DMS79 (cell line): Measurements from ENCODE around the gene TPRA1.

Source experiments
- DNase-seq: peaks from one replicate; lab custom pipeline; 2025; lab: John Stamatoyannopoulos, UW

TPRA1 gene

GRCh38 chr3:127590282-127590592, 296 bp downstream of the TPRA1 start:
- no peak for DNase-seq

- DNase-seq, result no peak
Observed at GRCh38 chr3:127589600-127590281, 792 bp downstream of the TPRA1 start.

GRCh38 chr3:127588806-127589577, 1.5 kb downstream of the TPRA1 start:
- DNase-seq, result no peak

GRCh38 chr3:127587876-127588275, 2.7 kb downstream of the TPRA1 start:
- no peak for DNase-seq

- no peak for DNase-seq
Observed at GRCh38 chr3:127585813-127586413, 4.6 kb downstream of the TPRA1 start.

- peak; percentile 80 for DNase-seq
Observed at GRCh38 chr3:127585163-127585812, 5.2 kb downstream of the TPRA1 start.

GRCh38 chr3:127584734-127585133, 5.8 kb downstream of the TPRA1 start:
- no peak for DNase-seq

- no peak for DNase-seq
Observed at GRCh38 chr3:127580327-127581060, 10.0 kb downstream of the TPRA1 start.

- DNase-seq, result no peak
Observed at GRCh38 chr3:127578802-127579201, 11.7 kb downstream of the TPRA1 start.

- DNase-seq, result no peak
Observed at GRCh38 chr3:127578168-127578567, 12.4 kb downstream of the TPRA1 start.

- DNase-seq, result no peak
Observed at GRCh38 chr3:127577448-127577847, 13.1 kb downstream of the TPRA1 start.

- peak; percentile 70 for DNase-seq
Observed at GRCh38 chr3:127574880-127575878, 15.4 kb downstream of the TPRA1 start.

GRCh38 chr3:127573912-127574311, 16.6 kb downstream of the TPRA1 start:
- no peak for DNase-seq

GRCh38 chr3:127573401-127573800, 17.1 kb downstream of the TPRA1 start:
- no peak for DNase-seq

GRCh38 chr3:127572735-127573134, 17.8 kb downstream of the TPRA1 start:
- DNase-seq, result no peak

- no peak for DNase-seq
Observed at GRCh38 chr3:127572186-127572585, 18.3 kb downstream of the TPRA1 start.

- DNase-seq, result no peak
Observed at GRCh38 chr3:127570520-127570919, 20.0 kb downstream of the TPRA1 start.

- no peak for DNase-seq
Observed at GRCh38 chr3:127569160-127569559, 21.4 kb downstream of the TPRA1 start.

GRCh38 chr3:127568586-127568985, 21.9 kb downstream of the TPRA1 start:
- peak; percentile 91 for DNase-seq

GRCh38 chr3:127566833-127567232, 23.7 kb downstream of the TPRA1 start:
- peak; percentile 98 for DNase-seq

- DNase-seq, result no peak
Observed at GRCh38 chr3:127565711-127566110, 24.8 kb downstream of the TPRA1 start.
